HG02885 (cell line): ENCODE data around the gene ADGRV1.
"Not testable (repeated sequence)": the region's sequence is repeated elsewhere in the genome, so short reads cannot be mapped to it uniquely, and the experiment has no call there.

ENCODE experiments used
- ATAC-seq: cut with Tn5 transposase; IDR thresholded peaks from one replicate; pipeline ENCODE4 v1.9.1; 2021; ENCODE audit warnings: mild to moderate bottlenecking; ENCODE audit not compliant: unreplicated experiment, poor library complexity

ADGRV1 gene

GRCh38 chr5:90888511-90889324 lies 330.1 kb downstream of the ADGRV1 start:
- no peak for ATAC-seq

- no peak for ATAC-seq
Measured at GRCh38 chr5:90889325-90889600, 330.7 kb downstream of the ADGRV1 start.

- no peak for ATAC-seq
Measured at GRCh38 chr5:90890180-90890579, 331.6 kb downstream of the ADGRV1 start.

- ATAC-seq, result no peak
Measured at GRCh38 chr5:90894866-90895420, 336.3 kb downstream of the ADGRV1 start.

- no peak for ATAC-seq
Measured at GRCh38 chr5:90897618-90898017, 339.0 kb downstream of the ADGRV1 start.

- no peak for ATAC-seq
Measured at GRCh38 chr5:90898326-90899013, 339.9 kb downstream of the ADGRV1 start.

- no peak for ATAC-seq
Measured at GRCh38 chr5:90899014-90899604, 340.5 kb downstream of the ADGRV1 start.

- no peak for ATAC-seq
Measured at GRCh38 chr5:90901261-90901660, 342.7 kb downstream of the ADGRV1 start.

- ATAC-seq, result no peak
Measured at GRCh38 chr5:90902170-90902569, 343.6 kb downstream of the ADGRV1 start.

- ATAC-seq, result no peak
Measured at GRCh38 chr5:90902651-90903386, 344.2 kb downstream of the ADGRV1 start.

GRCh38 chr5:90909101-90909503 lies 350.5 kb downstream of the ADGRV1 start:
- ATAC-seq, result no peak

- no peak for ATAC-seq
Measured at GRCh38 chr5:90909940-90910339, 351.3 kb downstream of the ADGRV1 start.

- no peak for ATAC-seq
Measured at GRCh38 chr5:90911169-90911568, 352.6 kb downstream of the ADGRV1 start.

- no peak for ATAC-seq
Measured at GRCh38 chr5:90912476-90912875, 353.9 kb downstream of the ADGRV1 start.

- no peak for ATAC-seq
Measured at GRCh38 chr5:90915393-90915792, 356.8 kb downstream of the ADGRV1 start.

GRCh38 chr5:90916947-90917800 lies 358.6 kb downstream of the ADGRV1 start:
- ATAC-seq, result no peak

- no peak for ATAC-seq
Measured at GRCh38 chr5:90917928-90918668, 359.5 kb downstream of the ADGRV1 start.

GRCh38 chr5:90921418-90921973 lies 362.9 kb downstream of the ADGRV1 start:
- ATAC-seq, result no peak

GRCh38 chr5:90924222-90924621 lies 365.6 kb downstream of the ADGRV1 start:
- ATAC-seq, result not testable (repeated sequence)
